OCI-M2 (cell line): ENCODE results near the gene ERBB2.

Source experiments
- DNase-seq: peaks from one replicate; lab custom pipeline; 2025; ENCODE audit not compliant: unreplicated experiment; lab: John Stamatoyannopoulos, UW

The ERBB2 gene

DNA sequence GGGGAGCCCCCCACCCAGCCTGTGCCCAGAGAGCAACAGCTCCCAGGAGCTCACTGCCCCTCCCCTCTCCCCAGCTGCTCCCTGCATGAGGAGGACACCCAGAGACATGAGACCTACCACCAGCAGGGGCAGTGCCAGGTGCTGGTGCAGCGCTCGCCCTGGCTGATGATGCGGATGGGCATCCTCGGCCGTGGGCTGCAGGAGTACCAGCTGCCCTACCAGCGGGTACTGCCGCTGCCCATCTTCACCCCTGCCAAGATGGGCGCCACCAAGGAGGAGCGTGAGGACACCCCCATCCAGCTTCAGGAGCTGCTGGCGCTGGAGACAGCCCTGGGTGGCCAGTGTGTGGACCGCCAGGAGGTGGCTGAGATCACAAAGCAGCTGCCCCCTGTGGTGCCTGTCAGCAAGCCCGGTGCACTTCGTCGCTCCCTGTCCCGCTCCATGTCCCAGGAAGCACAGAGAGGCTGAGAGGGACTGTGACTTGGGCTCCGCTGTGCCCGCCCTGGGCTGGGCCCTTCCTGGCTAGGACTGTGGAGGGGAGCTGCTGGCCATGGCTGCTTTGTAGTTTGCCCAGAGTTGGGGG, 34.1 kb upstream of the ERBB2 start:
- DNase-seq: no peak

DNA sequence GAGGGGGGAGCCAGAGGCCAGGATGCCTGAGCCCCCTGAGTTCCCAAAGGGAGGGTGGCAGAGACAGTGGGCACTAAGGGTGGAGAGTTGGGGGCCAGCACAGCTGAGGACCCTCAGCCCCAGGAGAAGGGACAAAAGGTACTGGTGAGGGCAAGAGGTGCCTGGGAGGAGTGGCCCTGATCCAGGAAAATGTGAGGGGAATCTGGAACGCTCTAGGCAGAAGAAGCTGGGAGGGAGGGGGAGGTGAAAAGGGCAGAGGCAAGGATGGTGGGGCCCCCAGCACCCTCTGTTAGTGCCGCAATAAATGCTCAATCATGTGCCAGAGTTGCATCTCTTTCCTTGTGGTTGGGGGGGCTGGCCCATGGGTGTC, 33.6 kb upstream of the ERBB2 start:
- no peak for DNase-seq

DNA sequence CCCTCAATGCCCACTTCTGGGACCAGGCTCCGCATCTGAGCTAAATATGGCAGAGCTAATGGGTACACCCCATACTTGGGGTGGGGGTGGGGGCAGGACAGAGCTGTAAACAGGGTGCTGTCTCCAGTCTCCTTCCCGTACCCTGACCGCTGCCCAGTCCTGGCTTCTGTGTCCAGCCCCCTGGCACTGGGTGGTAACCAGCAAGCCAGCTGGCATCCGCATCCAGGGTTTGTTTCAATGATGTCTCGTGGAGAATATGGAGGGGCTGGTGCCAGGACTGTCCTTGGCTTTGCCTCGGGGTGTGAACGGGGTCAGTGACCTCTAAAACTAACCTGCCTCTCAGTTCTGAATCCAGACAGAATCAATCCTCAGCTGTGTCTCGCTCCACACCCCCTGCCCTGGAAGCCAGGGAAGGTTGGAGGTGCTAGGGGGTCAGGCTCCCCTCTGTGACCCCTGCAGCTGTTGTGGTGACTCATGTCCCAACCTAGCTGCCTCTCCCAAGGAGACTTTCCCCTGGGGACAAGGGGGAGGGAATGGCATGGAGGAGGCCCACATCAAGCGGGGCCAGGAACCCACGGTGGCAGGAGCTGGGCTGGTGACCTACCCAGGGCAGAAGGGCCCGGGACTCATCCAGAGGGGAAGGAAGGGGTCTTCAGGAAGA, 33.1 kb upstream of the ERBB2 start:
- DNase-seq: no peak

DNA sequence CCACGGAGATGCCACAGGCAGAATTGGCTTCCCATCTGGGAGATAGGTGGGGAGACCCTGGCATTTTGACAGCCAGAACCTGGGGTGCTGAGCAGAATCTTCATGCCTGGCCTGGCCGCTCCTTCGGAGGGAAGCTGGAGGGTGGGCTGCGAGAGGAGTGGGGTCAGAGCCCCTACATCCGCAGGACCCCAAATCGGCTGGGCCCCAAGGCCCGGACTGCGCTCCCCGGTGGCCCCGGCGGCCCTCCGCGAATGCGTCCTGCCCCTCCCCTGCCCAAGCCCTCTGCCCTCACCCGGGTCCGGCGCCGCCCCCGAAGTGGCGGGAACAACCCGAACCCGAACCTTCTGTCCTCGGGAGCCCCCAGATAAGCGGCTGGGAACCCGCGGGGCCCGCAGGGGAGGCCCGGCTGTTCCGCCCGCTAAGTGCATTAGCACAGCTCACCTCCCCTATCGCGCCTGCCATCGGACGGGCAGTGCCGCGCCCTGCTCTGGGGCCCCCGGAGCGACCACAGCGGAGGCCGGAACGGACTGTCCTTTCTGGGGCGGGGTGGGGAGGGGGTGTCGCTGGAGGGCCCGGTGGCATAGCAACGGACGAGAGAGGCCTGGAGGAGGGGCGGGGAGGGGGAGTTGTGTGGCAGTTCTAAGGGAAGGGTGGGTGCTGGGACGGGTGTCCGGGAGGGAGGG, 32.5 kb upstream of the ERBB2 start:
- no peak for DNase-seq

DNA sequence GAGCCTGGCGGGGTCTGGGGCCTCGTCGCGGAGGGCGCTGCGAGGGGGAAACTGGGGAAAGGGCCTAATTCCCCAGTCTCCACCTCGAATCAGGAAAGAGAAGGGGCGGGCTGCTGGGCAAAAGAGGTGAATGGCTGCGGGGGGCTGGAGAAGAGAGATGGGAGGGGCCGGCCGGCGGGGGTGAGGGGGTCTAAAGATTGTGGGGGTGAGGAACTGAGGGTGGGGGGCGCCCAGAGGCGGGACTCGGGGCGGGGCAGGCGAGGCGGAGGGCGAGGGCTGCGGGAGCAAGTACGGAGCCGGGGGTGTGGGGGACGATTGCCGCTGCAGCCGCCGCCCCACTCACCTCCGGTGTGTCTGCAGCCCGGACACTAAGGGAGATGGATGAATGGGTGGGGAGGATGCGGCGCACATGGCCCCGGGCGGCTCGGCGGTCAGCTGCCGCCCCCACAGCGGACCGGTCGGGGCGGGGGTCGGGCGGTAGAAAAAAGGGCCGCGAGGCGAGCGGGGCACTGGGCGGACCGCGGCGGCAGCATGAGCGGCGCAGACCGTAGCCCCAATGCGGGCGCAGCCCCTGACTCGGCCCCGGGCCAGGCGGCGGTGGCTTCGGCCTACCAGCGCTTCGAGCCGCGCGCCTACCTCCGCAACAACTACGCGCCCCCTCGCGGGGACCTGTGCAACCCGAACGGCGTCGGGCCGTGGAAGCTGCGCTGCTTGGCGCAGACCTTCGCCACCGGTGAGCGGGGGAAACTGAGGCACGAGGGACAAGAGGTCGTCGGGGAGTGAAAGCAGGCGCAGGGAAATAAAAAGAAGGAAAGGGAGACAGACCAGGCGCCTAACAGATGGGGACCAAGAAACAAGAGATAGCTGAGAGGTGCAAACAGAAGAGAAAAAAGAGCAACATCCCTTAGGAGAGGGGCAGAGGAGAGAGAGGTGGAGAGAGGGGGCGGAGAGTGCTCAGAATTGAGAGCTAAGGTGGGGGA, 31.6 kb upstream of the ERBB2 start, which contains the start of gene PNMT:
Gene PNMT, plus strand, starts transcription at position 509 of the 980 bp plus-strand sequence. Its CDS starts 23 bp downstream, at position 532.
- no peak for DNase-seq

DNA sequence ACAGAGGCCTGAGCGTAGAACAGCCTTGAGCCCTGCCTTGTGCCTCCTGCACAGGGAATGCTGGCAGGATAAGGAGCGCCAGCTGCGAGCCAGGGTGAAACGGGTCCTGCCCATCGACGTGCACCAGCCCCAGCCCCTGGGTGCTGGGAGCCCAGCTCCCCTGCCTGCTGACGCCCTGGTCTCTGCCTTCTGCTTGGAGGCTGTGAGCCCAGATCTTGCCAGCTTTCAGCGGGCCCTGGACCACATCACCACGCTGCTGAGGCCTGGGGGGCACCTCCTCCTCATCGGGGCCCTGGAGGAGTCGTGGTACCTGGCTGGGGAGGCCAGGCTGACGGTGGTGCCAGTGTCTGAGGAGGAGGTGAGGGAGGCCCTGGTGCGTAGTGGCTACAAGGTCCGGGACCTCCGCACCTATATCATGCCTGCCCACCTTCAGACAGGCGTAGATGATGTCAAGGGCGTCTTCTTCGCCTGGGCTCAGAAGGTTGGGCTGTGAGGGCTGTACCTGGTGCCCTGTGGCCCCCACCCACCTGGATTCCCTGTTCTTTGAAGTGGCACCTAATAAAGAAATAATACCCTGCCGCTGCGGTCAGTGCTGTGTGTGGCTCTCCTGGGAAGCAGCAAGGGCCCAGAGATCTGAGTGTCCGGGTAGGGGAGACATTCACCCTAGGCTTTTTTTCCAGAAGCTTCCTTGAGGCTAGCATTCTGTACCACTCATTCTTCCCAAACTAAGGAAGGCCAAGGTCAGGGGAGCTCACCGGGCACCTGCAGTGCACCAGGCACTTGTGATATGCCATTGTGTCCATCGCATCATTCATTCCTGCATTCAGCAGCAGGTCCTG, 29.7 kb upstream of the ERBB2 start:
- DNase-seq: no peak

DNA sequence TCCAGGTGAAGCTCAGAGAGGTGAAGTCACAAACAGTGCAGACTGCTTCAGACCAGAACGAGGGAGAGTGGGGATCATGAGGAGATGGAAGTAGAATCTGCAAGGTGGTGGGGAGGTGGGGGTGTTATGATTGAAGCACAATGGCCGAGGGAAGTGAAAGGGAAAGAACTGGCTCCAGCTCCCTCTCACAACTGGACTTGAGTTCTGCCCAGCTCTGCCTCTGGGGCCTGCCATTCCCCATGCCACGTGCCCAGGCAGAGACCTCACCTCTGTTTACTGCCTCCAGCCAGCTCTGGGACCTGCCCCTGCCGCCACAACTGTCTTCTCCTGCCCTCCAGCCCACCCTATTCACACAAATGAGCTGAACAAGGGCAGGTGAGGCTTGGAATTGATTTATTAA, 29.1 kb upstream of the ERBB2 start:
- no peak for DNase-seq

DNA sequence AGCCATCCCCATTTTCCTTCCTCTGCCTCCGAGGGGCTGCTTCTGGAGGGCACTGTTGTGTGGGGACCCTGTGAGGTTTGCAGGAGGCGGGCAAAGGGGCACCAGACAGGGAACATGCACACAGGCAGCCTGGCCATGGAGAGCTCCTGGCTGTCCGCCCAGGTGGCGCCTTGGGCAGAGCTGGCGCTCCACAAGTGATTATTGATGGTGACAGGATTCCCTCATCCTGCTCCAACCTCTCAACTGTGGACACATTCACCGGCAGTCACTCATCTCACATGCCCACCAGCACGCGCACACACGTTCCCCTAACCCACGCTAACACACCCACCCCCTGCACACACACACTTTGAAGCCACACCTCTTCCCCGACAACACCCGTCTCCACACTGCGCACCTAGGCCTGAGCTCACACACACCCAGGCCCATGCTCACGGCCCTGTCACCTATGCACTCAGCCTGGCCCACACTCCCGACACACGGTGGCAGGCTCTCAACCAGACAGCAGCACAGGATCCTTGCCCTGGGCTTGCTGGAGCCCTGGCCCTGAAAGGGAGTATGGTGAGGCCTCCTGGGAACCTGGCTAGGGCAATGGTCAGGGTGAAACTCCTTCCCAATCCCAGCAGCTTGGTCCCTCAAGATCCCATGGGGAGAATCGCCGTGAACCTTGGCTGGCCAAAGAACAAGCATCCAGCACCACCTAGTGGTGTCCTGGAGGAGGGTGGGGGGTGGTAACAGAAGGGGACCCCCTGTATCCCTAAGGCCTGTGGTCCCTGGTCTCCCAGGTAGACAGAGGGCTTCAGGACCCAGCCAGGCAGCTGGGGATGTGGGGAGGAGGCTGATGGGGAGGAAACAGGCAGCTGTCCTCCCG, 28.0 kb upstream of the ERBB2 start:
- DNase-seq: no peak

DNA sequence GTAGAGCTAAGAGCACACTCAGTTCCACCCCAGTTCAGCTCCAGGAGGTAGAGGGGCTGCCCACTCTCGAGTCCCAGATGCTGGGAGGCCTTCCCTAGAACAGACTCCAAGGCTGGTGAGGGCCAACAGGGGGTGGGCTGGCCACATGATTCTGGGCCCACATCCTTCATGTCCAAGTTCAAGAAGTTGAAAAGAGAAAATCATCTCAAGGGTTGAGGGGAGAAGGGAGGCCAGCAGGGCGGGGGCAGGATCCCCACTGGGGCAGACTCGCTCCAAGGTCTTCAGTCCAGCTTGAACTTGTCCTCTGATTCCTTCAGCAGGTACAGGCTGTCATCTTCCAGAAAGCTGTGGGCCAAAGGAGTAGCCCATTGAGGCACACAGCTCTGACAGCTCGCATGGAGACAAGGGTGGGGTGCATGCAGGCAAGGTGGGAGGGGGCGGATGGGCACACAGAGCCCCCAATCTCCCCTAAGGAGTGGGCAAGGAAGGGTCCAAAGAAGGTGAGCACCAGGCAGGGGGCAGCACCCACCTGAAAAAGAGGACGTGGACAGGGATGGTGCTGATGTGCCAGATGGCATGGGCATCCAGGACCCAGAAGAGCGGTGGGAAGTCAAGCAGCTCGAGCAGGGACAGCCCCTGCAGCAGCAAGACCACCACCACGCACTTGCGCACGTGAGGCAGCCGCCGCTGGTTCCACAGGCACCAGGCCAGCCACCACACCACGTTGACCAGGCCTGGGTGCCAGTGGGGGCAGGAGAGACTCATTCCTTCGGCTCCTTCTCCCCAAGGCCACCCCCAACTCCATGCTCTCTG, 27.1 kb upstream of the ERBB2 start:
- no peak for DNase-seq

DNA sequence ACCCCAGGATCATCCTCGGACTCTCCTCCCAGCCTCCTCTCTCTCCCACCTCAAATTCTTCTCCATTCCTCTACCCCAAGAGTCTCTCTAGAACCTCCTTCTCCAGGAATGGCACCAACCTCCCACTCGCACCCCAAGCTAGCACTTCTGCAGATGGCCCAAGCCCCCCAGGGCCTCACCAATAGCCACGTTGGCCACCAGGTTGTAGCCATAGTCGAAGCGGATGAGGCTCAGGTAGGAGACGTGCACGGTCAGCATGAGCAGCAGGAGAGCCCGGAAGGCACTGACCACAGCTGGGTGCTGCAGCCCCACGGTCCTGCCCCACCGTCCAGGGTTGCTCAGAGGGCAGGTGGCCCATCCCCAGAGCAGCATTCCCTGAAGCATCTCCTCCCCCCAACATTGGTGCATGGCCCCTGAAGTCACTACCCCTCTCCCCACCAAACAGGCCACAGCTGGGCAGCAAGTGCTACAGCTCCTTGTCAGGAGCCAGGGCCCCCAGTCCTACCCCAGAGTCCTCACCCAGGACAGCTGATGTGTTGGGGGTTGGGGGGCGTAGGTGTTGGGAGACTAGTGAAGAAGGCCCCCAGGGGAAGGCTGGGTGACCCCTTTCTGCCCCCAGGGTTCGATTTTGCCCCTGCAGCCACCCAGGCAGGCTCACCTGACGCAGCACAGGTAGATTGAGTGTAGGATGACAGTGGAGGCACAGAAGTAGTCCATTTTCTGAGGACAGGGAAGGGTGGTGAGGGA, 26.4 kb upstream of the ERBB2 start:
- DNase-seq: no peak

DNA sequence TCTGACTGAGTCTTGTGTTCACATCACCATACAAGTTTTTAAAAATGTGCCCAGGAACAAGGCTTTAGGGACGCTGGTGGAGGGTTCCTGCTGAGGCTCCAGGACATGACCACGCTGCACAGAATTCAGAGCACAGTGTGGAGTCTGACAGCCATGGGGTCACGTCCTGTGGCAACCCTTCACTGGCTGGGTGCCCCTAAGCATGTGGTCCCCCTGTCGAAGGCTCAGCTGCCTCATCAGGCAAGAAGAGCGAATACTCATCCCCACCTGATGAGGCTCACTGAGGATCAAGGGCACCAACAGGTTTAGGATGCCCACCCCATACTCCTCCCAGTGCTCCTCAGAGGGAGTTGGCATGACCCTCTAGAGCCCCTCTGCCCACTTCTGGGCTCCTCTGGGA, 25.7 kb upstream of the ERBB2 start:
- no peak for DNase-seq

DNA sequence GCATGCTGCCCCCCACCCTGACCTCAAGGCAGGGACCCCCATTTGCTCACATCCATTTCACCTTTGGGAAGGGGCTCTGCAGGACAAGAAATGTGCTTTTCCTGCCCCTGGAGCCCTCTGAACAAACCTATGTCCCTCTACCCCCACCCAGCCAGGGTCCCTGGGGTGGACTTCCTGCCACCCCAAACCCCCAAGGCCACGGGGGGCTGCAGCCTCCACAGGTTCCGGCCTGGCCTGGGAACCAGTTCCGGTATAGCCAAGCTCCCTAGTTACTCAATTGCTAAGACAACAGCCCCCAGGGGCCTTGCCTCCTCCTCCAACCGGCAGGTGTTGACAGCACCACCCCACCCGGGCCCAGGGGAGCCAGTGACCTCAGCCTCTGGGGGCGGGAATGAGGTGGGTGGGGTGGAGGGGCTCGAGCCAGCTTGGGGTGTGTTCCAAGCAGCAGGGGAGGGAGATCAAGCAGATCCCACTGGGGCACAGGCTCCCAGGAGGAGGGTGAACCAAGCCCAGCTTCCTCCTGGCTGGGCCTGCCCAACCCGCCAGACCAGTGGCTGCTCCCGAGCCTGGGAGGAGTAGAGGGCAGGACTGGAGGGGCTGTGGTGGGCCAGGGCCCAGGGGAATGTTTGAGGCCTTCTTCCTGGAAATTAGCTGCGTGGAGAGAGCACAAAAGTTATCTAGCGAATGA, 25.0 kb upstream of the ERBB2 start:
- no peak for DNase-seq

DNA sequence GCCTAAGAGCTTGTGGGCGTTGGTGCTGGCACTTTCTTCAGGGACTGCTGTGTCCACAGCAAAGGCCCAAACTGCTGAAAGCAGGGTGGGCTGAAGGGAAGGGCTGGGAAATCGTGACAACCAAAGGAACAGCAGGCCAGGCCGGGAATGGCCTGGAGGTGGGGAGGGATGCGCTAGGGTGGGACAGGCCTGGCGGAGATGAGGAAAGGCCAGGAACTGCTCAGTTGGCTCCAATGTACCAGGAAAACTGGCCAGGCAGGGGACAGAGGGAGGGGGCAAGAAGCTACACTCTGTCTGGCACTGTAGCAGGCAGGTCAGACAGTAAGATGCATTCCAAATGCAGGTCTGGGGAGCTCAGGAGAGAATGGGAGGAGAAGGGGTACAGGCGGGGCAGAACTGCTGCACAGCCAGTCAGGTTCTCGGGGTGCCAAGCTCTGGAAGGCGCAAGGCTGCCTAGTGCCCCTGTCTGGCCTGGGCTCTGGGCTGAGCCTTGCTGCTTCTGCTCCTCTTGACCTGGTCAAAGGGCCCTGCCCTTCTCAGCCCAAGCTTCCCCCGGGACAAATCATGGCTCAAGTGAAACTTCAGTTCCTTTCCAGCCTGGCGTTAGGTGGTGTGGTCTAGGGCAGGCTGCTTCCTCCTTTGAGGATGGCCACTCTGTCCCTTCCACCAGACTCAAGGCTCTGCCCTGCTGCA, 24.3 kb upstream of the ERBB2 start:
- no peak for DNase-seq

DNA sequence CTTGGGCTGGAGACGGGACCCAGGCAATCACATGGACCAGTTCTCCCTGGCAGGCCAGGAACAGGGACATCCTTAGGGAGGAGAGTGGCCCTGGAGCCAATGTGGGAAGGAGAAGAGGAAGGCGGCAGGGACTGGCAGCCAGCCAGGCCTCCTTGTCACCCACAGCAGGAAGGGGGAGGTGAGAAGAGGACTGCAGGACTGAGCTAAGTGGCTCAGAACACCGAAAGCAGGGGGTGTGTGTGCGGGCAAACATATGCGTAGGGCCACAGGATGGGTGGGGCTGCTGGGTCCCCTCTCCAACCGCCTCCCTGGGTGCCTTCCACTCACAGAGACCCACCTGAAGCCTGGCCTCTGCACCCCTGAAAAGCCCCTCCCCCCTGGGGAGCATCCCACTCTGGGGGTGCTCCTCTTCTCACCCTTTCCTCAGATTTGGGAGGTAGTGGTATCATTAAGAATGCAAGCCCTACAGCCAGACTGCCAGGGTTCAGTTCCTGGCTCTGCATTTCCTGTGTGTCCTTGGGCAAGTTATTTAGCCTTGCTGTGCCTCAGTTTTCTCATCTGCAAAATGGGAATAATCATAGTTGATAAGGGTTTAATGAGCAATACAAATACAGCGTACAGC, 23.6 kb upstream of the ERBB2 start:
- DNase-seq: no peak

DNA sequence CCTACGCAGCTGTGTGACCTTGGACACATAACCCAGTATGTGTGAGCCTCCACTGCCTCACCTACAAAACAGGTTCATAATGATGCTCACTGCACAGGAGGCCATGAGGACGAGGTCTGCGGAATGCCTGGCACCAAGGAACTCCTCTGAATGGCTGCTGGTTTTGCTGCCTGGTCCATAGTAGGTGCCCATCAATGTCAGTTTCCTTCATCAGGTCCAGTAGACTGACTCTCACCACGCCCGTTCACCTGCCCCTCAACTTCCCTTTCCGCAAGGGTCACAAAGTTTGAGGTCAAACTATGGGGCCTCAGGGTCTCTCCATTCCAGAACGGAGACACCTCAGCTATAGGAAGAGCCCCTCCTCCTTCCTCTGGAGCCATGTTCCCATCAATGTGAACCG, 22.8 kb upstream of the ERBB2 start:
- DNase-seq: no peak

DNA sequence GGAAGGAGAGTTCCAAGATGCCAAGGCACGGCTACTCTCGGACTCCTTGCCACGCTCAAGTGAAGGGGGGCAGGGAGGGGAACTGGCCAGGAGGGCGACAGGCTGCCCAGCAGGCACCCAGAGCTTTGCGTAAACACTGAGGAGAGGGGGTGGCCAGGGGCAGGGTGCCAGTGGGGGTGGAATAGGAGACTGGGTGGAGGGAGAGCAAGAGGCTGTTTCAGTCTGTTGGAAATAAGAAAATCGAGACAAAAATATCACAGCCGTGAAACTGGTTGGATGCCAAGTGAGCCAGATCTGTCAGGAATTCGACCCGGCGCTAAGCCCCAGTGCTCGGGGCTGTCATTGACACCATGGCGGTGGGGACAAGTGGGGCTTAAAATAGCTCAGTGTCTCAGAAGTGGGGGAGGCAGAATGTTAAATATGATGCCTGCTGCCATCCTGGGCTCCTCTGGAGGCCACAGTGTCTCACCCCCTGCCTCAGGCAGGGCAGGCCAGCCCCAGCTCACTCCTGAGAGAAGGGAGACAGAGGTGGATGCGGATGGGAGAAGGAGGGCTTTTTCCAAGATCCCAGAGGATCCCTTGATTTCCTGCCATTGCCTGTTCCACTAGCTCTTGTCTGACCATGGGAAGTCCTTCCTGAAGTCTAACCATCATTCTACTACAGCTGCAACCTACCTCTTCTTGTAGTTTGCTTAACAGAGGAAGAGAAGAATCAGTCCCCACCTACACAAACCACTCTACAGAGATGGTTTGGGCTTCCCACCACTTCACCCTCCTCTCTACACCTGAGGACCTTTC, 22.1 kb upstream of the ERBB2 start:
- DNase-seq: no peak
